HG03460 (cell line): ENCODE results near the gene PYGL.
"Not testable (repeated sequence)": the region's sequence is repeated elsewhere in the genome, so short reads cannot be mapped to it uniquely, and the experiment has no call there.

Experiments
- ATAC-seq: cut with Tn5 transposase; IDR thresholded peaks from one replicate; pipeline ENCODE4 v1.9.1; 2021; ENCODE audit not compliant: unreplicated experiment

The PYGL gene

GRCh38 chr14:50955373-50956043 lies 11.2 kb upstream of the PYGL start:
- no peak for ATAC-seq

DNA sequence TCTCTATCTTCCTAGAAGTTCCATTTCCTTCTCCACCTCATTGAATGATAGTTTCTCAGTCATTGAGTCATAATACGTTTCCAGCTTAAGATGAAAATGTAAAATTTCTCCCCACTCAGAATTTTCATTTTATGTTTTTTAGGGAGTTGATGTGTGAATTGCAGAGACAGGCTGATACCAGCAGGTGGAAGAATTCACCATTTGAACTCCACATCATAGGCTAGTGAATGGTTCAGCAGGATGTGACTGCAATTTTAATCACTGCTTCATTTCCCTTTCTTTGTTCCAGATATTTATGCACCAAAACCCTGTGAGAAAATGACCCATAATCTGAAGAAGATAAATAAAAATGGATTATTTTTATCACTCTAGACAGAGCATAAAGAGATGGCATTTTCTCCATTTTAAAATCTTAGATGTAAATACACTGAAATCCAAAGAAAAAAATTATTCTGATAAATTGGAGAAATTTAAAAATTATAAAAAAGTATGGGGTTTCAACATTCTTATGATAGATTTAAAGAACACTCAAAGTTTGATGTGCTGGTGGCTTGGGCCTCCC lies 10.6 kb upstream of the PYGL start:
- no peak for ATAC-seq

- no peak for ATAC-seq
These were observed 9.2 kb upstream of the PYGL start for GRCh38 chr14:50953502-50953901.

- no peak for ATAC-seq
These were observed 6.7 kb upstream of the PYGL start for GRCh38 chr14:50951032-50951431.

GRCh38 chr14:50948205-50948604 lies 3.9 kb upstream of the PYGL start:
- ATAC-seq = no peak

GRCh38 chr14:50947446-50947845 lies 3.2 kb upstream of the PYGL start:
- no peak for ATAC-seq

DNA sequence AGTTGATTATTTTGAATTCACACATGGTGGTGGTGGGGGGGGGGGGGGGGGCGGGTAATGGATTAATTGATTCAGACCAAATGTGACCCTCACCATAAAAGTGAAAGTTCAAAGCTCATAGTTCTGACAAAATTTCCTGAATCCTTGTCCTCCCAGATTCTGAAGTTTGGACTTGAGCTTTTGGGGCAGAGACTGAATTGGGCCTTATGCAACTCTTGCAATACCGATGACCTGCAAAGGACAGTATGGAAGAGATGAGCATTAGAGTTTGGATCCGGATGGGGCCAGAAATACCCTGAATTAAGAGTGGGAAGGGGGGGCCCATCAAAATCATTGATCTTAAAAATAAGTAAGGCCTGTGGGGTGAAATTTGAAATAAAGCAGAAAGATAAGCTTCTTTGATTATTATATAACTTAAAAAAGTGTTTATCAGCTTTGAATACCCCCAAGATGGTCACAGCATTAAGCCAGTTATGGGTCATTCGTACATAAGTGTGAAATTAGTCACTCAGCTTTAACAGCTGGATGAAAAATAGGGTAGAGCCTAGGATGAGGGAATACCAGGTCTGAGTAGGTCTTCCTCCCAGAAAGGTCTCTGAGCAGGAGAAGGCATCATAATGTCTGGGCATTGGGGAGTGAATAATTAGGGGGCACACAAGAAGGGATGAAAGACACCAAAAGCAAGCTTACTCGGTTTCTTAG lies 2.1 kb upstream of the PYGL start:
- ATAC-seq = no peak

- ATAC-seq = peak; percentile 25
These were observed 547 bp upstream of the PYGL start for GRCh38 chr14:50944647-50945413.

DNA sequence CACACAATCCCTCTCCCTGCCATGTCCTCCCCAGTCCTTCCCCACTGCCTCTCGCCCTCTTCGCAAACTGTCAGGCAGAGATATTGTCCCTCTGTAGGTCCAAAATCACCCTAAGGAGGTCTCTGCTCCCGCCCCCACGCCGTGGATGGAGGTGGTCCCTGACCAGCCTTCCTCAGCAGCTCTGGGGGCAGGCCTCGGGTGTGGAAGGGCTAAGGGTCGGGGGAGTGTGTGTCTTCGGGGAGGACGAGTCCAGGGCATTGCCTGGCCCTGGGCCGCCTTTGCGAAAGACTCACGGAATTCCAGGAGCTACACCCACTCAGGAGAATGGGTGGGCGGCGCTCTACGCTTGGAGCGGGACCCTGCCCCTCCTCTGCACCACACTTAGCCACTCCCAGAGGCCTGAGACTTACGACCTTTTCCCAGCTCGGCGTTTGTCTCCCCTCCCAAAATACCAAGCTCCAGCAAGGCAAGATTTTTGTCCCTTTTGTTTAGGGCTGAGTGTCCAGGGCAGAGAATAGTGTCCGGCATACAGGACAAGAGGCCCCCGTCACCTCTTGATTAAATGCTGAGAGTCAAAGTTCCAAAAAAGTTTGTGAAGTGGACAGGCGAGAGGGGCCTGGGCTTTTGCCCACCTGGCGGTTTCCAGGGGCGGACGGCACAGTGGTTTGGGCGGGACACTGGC lies 881 bp downstream of the PYGL start:
- ATAC-seq = no peak

GRCh38 chr14:50941638-50942037 lies 2.6 kb downstream of the PYGL start:
- ATAC-seq = not testable (repeated sequence)

DNA sequence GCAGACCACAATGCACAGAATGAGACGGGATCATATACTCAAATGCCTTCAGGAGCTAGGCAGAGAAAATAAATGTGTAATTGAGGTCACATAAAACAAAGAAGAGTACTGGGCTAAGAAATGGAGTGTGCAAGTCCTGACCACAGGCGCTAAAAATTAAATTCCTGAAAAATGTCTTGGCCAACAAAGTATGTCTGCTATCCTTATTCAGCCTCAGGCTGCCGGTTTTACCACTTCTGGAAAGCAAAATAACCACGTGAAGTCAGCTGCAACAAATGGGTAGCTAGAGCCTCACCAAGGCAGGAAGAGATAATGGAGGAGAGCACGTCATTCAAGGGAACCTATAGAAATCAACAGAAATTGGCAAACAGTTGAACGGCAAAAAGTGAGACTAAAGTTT lies 3.1 kb downstream of the PYGL start:
- ATAC-seq = no peak

- no peak for ATAC-seq
These were observed 6.5 kb downstream of the PYGL start for GRCh38 chr14:50937800-50938199.

DNA sequence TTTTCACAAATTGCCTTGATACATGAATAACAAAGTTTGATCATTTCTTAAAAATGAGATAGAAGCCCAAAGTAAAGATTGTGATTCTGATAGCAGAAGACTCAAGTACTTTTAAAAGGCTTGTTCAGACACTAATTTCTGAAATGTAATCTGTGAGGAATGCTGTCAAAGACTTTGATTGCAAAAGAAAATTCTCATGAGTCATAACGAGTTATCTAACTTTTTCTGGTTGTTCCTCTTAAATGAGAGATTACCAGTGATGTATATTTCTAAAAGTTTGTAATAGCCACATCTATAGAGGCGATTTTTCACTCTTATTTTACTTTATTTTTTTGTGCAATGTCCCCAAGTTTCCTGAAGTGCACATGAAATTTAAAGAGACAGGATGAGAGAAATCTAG lies 7.0 kb downstream of the PYGL start:
- no peak for ATAC-seq

GRCh38 chr14:50936882-50937281 lies 7.4 kb downstream of the PYGL start:
- ATAC-seq = no peak

GRCh38 chr14:50936016-50936340 lies 8.3 kb downstream of the PYGL start:
- no peak for ATAC-seq

- no peak for ATAC-seq
These were observed 8.9 kb downstream of the PYGL start for GRCh38 chr14:50935126-50936015.

DNA sequence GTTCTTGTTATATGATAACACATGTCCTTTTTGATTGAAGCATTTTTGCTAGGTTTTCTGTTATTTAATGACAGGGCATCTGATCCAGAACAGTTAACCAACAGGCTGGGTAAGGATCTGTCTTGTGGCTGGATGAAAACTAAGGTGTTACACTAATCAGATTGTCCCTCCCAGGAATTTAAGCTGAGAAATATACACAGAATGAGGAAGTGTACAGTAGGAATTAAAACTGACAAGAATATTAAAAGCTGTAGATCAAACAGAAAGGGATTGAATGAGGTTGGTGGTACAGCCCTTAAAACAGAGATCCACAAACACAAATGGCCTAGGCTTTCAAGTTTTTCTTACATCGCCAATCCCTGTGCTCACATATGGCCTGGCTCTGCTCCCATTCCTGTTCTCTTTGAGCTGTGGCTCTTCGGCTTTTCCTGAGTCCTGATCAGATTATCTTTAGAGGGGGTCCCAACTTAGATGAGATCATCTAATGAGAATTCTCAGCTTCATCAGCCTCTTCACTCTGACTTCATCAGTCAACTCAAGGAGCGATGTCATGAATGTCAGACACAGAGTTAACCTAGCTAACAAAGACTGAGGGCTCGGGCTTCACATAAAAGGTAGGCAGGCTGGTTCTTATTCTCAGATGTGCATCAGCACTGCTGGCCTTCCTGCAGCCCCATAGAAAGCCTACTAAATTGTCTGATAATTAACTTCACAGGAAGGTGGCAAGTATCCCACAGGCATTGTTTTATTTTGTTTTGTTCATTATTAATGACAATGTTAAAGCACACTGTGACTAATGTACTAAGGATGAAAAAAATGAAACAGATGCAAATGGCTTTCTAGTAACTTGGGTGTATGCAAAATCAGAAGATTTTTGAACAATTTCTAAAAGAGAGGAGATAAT lies 11.4 kb downstream of the PYGL start:
- ATAC-seq = no peak

GRCh38 chr14:50932156-50932555 lies 12.1 kb downstream of the PYGL start:
- no peak for ATAC-seq

- ATAC-seq = no peak
These were observed 12.7 kb downstream of the PYGL start for GRCh38 chr14:50931559-50931958.
